Activated naive CD4-positive, alpha-beta T cell treated with anti-CD3 and anti-CD28 coated beads, Interleukin-2, amount 50 U/mL, for 24 hours (primary cell): ENCODE results near the gene FOXQ1.
A peak's percentile ranks its signal among the peaks of the same experiment; 100 is the strongest.
"Not testable (repeated sequence)": the region's sequence is repeated elsewhere in the genome, so short reads cannot be mapped to it uniquely, and the experiment has no call there.

Source experiments
- H3K27ac Mint-ChIP-seq: one replicate; pipeline ENCODE4 v1.8.0; 2021; ENCODE audit warnings: mild to moderate bottlenecking, mixed read lengths
- H3K27me3 Mint-ChIP-seq: one replicate; pipeline ENCODE4 v1.8.0; 2021; ENCODE audit warnings: mixed read lengths
- H3K36me3 Mint-ChIP-seq: one replicate; pipeline ENCODE4 v1.8.0; 2021; ENCODE audit warnings: mixed read lengths
- H3K4me1 Mint-ChIP-seq: one replicate; pipeline ENCODE4 v1.8.0; 2021; ENCODE audit warnings: mixed read lengths
- H3K4me3 Mint-ChIP-seq: one replicate; pipeline ENCODE4 v1.8.0; 2021; ENCODE audit warnings: mild to moderate bottlenecking, mixed read lengths
- H3K9me3 Mint-ChIP-seq: one replicate; pipeline ENCODE4 v1.8.0; 2021; ENCODE audit warnings: mixed read lengths

The FOXQ1 gene

GRCh38 chr6:1312473-1313367, 822 bp downstream of the FOXQ1 start:
- H3K4me3 Mint-ChIP-seq = peak overlapping the region; percentile 71
- H3K27me3 Mint-ChIP-seq = peaks cover 50% of the 10 kb centered on the region
- H3K4me1 Mint-ChIP-seq = peaks cover 36% of the 10 kb centered on the region
- H3K36me3 Mint-ChIP-seq = no peaks in the 10 kb centered on the region
- H3K9me3 Mint-ChIP-seq = no peaks in the 10 kb centered on the region
- H3K27ac Mint-ChIP-seq = no peak overlapping the region

GRCh38 chr6:1313384-1313766, 1.5 kb downstream of the FOXQ1 start:
- H3K4me1 Mint-ChIP-seq = peaks cover 40% of the 10 kb centered on the region
- peaks cover 50% of the 10 kb centered on the region for H3K27me3 Mint-ChIP-seq
- H3K4me3 Mint-ChIP-seq = no peak overlapping the region
- no peaks in the 10 kb centered on the region for H3K36me3 Mint-ChIP-seq
- no peaks in the 10 kb centered on the region for H3K9me3 Mint-ChIP-seq
- H3K27ac Mint-ChIP-seq = no peak overlapping the region

- Mint-ChIP-seq H3K4me1 (peaks cover 40% of the 10 kb centered on the region), H3K27me3 (peaks cover 48% of the 10 kb centered on the region), H3K27ac (peak overlapping the region; percentile 79), H3K36me3 (no peaks in the 10 kb centered on the region), H3K4me3 (peak overlapping the region; percentile 61), H3K9me3 (no peaks in the 10 kb centered on the region)
Observed at GRCh38 chr6:1313767-1314503, 2.0 kb downstream of the FOXQ1 start.

- Mint-ChIP-seq H3K27ac (no peak overlapping the region), H3K4me1 (peaks cover 40% of the 10 kb centered on the region), H3K27me3 (peaks cover 46% of the 10 kb centered on the region), H3K36me3 (no peaks in the 10 kb centered on the region), H3K9me3 (no peaks in the 10 kb centered on the region), H3K4me3 (no peak overlapping the region)
Observed at GRCh38 chr6:1314617-1315016, 2.7 kb downstream of the FOXQ1 start.

GRCh38 chr6:1315201-1315559, 3.3 kb downstream of the FOXQ1 start:
- Mint-ChIP-seq H3K9me3 (no peaks in the 10 kb centered on the region), H3K4me3 (peak overlapping the region; percentile 68), H3K27me3 (peaks cover 43% of the 10 kb centered on the region), H3K36me3 (no peaks in the 10 kb centered on the region), H3K27ac (no peak overlapping the region), H3K4me1 (peaks cover 40% of the 10 kb centered on the region)

GRCh38 chr6:1315560-1316386, 3.9 kb downstream of the FOXQ1 start:
- peak overlapping the region; percentile 68 for H3K4me3 Mint-ChIP-seq
- no peaks in the 10 kb centered on the region for H3K9me3 Mint-ChIP-seq
- H3K27ac Mint-ChIP-seq = no peak overlapping the region
- H3K4me1 Mint-ChIP-seq = peaks cover 34% of the 10 kb centered on the region
- no peaks in the 10 kb centered on the region for H3K36me3 Mint-ChIP-seq
- H3K27me3 Mint-ChIP-seq = peaks cover 38% of the 10 kb centered on the region

- Mint-ChIP-seq H3K36me3 (no peaks in the 10 kb centered on the region), H3K4me3 (peak overlapping the region; percentile 68)
Observed at GRCh38 chr6:1316489-1316971, 4.6 kb downstream of the FOXQ1 start.

GRCh38 chr6:1317302-1317815, 5.5 kb downstream of the FOXQ1 start:
- H3K27me3 Mint-ChIP-seq = peaks cover 32% of the 10 kb centered on the region
- H3K27ac Mint-ChIP-seq = no peak overlapping the region
- H3K4me1 Mint-ChIP-seq = peaks cover 24% of the 10 kb centered on the region
- no peak overlapping the region for H3K4me3 Mint-ChIP-seq
- no peaks in the 10 kb centered on the region for H3K36me3 Mint-ChIP-seq
- H3K9me3 Mint-ChIP-seq = no peaks in the 10 kb centered on the region

More at GRCh38 chr6:1316489-1316971, 4.6 kb downstream of the FOXQ1 start:
- Mint-ChIP-seq H3K9me3 (no peaks in the 10 kb centered on the region), H3K27me3 (peaks cover 32% of the 10 kb centered on the region), H3K27ac (no peak overlapping the region), H3K4me1 (peaks cover 28% of the 10 kb centered on the region)

GRCh38 chr6:1318036-1318435, 6.1 kb downstream of the FOXQ1 start:
- H3K9me3 Mint-ChIP-seq = no peaks in the 10 kb centered on the region
- H3K27me3 Mint-ChIP-seq = peaks cover 32% of the 10 kb centered on the region
- H3K27ac Mint-ChIP-seq = no peak overlapping the region
- peaks cover 23% of the 10 kb centered on the region for H3K4me1 Mint-ChIP-seq
- peak overlapping the region; percentile 51 for H3K4me3 Mint-ChIP-seq
- H3K36me3 Mint-ChIP-seq = no peaks in the 10 kb centered on the region

GRCh38 chr6:1318584-1318983, 6.7 kb downstream of the FOXQ1 start:
- Mint-ChIP-seq H3K27me3 (peaks cover 32% of the 10 kb centered on the region), H3K4me1 (peaks cover 23% of the 10 kb centered on the region)
- H3K27ac Mint-ChIP-seq, H3K4me3 Mint-ChIP-seq, H3K36me3 Mint-ChIP-seq, H3K9me3 Mint-ChIP-seq: not testable (repeated sequence)

- no peaks in the 10 kb centered on the region for H3K36me3 Mint-ChIP-seq
- peaks cover 3% of the 10 kb centered on the region for H3K4me1 Mint-ChIP-seq
- H3K27ac Mint-ChIP-seq = no peak overlapping the region
- peaks cover 29% of the 10 kb centered on the region for H3K27me3 Mint-ChIP-seq
- H3K4me3 Mint-ChIP-seq = no peak overlapping the region
- H3K9me3 Mint-ChIP-seq = no peaks in the 10 kb centered on the region
Observed at GRCh38 chr6:1321738-1322137, 9.8 kb downstream of the FOXQ1 start.

GRCh38 chr6:1322156-1322555, 10.3 kb downstream of the FOXQ1 start:
- H3K27me3 Mint-ChIP-seq = peaks cover 32% of the 10 kb centered on the region
- H3K36me3 Mint-ChIP-seq = no peaks in the 10 kb centered on the region
- no peak overlapping the region for H3K27ac Mint-ChIP-seq
- H3K4me3 Mint-ChIP-seq = no peak overlapping the region
- no peaks in the 10 kb centered on the region for H3K9me3 Mint-ChIP-seq
- peaks cover 3% of the 10 kb centered on the region for H3K4me1 Mint-ChIP-seq

GRCh38 chr6:1322696-1323219, 10.9 kb downstream of the FOXQ1 start:
- no peak overlapping the region for H3K4me3 Mint-ChIP-seq

GRCh38 chr6:1324936-1325335, 13.0 kb downstream of the FOXQ1 start:
- no peaks in the 10 kb centered on the region for H3K36me3 Mint-ChIP-seq
- peaks cover 8% of the 10 kb centered on the region for H3K9me3 Mint-ChIP-seq
- H3K4me3 Mint-ChIP-seq = no peak overlapping the region
- H3K27ac Mint-ChIP-seq = no peak overlapping the region
- H3K27me3 Mint-ChIP-seq = peaks cover 33% of the 10 kb centered on the region
- no peaks in the 10 kb centered on the region for H3K4me1 Mint-ChIP-seq

More at GRCh38 chr6:1322696-1323219, 10.9 kb downstream of the FOXQ1 start:
- no peaks in the 10 kb centered on the region for H3K36me3 Mint-ChIP-seq
- H3K4me1 Mint-ChIP-seq = peaks cover 3% of the 10 kb centered on the region
- H3K9me3 Mint-ChIP-seq = no peaks in the 10 kb centered on the region
- peaks cover 35% of the 10 kb centered on the region for H3K27me3 Mint-ChIP-seq
- H3K27ac Mint-ChIP-seq = no peak overlapping the region
